Sigmoid colon (tissue), 7 donors: ENCODE data around the gene TGIF1. TPM values are rescaled to one million over a fixed set of nuclear protein-coding genes. Genes with fewer than 3 reads are reported as not detected.

Source experiments
- DNase-seq: peaks from one replicate; pipeline ENCODE4 v3.0.0-alpha.2; 2019
- H3K27ac ChIP-seq, 4 donors: fragments of 200-600 bp; sonication (generic); one replicate each; pipeline ENCODE4 v1.5.1; 2016 to 2019; ENCODE audit warnings: mild to moderate bottlenecking in 1 of 4
- H3K27me3 ChIP-seq, 3 donors: fragments of 200-600 bp; sonication (generic); one replicate each; pipeline ENCODE4 v1.5.1; 2019; ENCODE audit warnings: mild to moderate bottlenecking in 1 of 3
- H3K36me3 ChIP-seq, 4 donors: fragments of 200-600 bp; sonication (generic); one replicate each; pipeline ENCODE4 v1.5.1; 2016 to 2019
- H3K4me1 ChIP-seq, 4 donors: fragments of 200-600 bp; sonication (generic); one replicate each; pipeline ENCODE4 v1.5.1; 2017 to 2019
- H3K4me3 ChIP-seq, 4 donors: fragments of 200-600 bp; sonication (generic); one replicate each; pipeline ENCODE4 v1.5.1; 2017 to 2019; ENCODE audit warnings: mild to moderate bottlenecking in 2 of 4, moderate library complexity in 1 of 4
- H3K9me3 ChIP-seq, 4 donors: fragments of 200-600 bp in 3 of 4; sonication (generic) in 3 of 4; one replicate each; pipeline versions ENCODE4 v1.5.1 to v1.6.1; 2013 to 2019
- EP300 ChIP-seq, 4 donors: sonication (generic); formaldehyde crosslinking; IDR thresholded peaks; one replicate each; pipeline ENCODE4 v1.6.1; 2017; ENCODE audit warnings: antibody characterized with exemption in 4 of 4
- POLR2A ChIP-seq, 2 donors: fragments of 450-650 bp; IDR thresholded peaks; one replicate each; pipeline ENCODE4 v1.6.1; 2016; ENCODE audit warnings: antibody characterized with exemption in 2 of 2, mild to moderate bottlenecking in 2 of 2, moderate library complexity in 2 of 2
- POLR2AphosphoS5 ChIP-seq, 4 donors: sonication (generic); formaldehyde crosslinking; IDR thresholded peaks; one replicate each; pipeline ENCODE4 v1.6.1; 2017; ENCODE audit warnings: antibody characterized with exemption in 4 of 4
- WGBS, 2 donors: extraction: QIAGEN DNeasy Blood & Tissue Kit; methylation state at CpG; one replicate each; pipeline ENCODE4 v1.1.7; 2013; 5-methylcytosine and 5-hydroxymethylcytosine counted together
- intact Hi-C: fragments of 100-400 bp; cut with DNase I; formaldehyde crosslinking; loops from one replicate; pipeline ENCODE4 v1.15.1; 2023
- polyA plus RNA-seq, 3 donors: library from polyadenylated mRNA; stranded (reverse); fragments of 200-250 nt; gene quantifications; one replicate each; pipeline ENCODE4 v1.2.3, GENCODE V29; 2013
- total RNA-seq, 4 donors: library from RNA; depleted of rRNA; stranded (reverse); fragments of >200 nt; gene quantifications; one replicate each; pipeline ENCODE4 v1.1.0, GENCODE V29; 2016
- TF ChIP-seq, protein P1 (sequence below), 4 experiments: fragments of 450-650 bp in 3 of 4; fragments of 200-600 bp in 1 of 4; IDR thresholded peaks; one replicate each; pipeline ENCODE4 v1.5.1; 2016 to 2019; ENCODE audit warnings: antibody characterized with exemption in 4 of 4, mild to moderate bottlenecking in 3 of 4, moderate library complexity in 2 of 4
- donor health status: healthy with polysubstance abuse.
- donor health status: Bipolar disorder and iron deficiency.
- donor health status: healthy.

TGIF1 gene
- total and polyA plus RNA-seq, 7 donors, result 32.1 to 80.6 (median 49.9) TPM

DNA sequence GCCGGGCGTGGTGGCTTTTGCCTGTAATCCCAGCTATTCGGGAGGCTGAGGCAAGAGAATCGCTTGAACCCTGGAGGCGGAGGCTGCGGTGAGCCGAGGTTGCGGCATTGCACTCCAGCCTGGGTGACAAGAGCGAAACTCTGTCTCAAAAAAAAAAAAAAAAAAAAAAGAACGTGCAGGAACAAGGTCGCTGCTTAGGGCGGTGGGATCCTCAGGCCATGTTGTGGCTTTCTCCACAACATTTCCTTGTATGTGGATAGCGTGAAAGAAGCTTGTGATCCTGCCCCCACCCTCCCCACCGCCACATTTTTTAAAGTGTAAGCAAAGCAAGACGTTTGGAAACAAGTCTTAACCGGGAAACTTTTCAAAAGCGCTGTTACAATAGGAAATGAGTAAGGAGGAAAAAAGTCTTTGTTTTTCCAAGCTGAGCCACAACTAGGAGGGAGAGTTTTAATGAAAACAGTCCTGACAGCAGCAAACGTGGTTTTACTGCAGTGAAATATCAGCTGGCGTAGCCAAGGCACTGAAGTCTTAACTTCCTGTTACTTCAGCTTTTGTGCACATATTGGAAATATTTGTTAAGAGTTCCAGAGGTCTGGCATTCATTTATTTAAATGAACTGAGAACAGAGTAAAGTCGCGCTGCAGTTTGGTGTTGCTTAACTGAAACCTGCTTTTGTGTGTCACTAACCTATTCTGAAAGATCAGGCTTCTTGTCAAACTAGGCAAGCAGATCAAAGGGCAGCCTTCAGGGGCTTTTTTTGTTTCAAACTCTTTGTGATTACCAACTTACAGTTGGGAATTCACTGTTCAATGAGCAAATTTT lies 3.8 kb downstream of the TGIF1 start:
- H3K36me3 ChIP-seq, result peaks cover 0 to 28% (median 21%) of the 10 kb centered on the region in 4 donors
- WGBS, 2 donors, result 7 to 19% methylated on average over 21 of the region's 21 CpGs
- H3K4me3 ChIP-seq, result peak overlapping the region; percentile 67 to 82 (median 78)
- intact Hi-C loops, result loop anchor here (2.0 to 10.0 kb wide), 6 partner anchors 141 to 796 kb away; partner anchors contain the start of genes MYL12B and SMCHD1
- DNase-seq, result peak; percentile 90
- peaks cover 0 to 49% (median 31%) of the 10 kb centered on the region in 4 donors for H3K4me1 ChIP-seq
- H3K27me3 ChIP-seq, result no peaks in the 10 kb centered on the region
- H3K27ac ChIP-seq, result peak overlapping the region; percentile 97 to 100 (median 99)
- peak in 1 of 4 donors; percentile 14 for TF ChIP-seq EP300 (IDR thresholded peaks at IDR 0.05)
- TF ChIP-seq POLR2AphosphoS5 (IDR thresholded peaks at IDR 0.05), result peak; percentile 44 to 73 (median 54)
- no peak for TF ChIP-seq POLR2A (IDR thresholded peaks at IDR 0.05)
- no peaks in the 10 kb centered on the region for H3K9me3 ChIP-seq

DNA sequence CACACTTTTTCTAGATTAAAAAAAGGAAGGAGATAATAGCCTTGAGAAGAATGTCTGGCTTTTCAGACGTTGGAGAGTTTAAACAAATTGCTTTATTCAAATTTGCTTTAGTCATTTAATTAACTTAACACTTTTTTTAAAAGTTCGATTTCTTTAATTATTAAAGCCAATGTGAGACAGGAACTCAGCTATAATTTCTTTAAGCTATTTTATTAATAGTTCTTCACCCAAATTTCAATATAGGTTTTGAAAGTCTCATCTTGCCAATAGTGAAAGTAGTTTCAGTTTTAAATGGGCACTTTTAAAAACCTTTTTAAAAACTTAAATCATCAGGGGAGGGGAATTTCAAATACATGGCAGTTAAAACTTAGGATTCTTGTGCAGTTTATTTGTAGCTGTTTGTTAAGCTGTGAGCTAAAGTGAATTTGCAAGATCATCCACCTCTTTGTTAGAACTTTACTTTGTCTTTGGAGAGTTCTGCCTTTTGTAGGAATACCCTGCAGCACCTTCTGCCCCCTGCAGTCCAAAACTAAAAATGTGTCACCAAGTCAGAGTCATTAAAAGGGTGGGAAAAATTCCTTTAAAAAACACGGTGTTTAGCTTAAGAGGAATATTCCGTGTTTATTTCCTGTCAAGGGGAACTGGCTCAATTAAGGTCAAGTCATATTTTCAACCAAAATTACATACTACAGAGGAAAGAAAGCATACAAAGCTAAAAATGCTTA lies 4.6 kb downstream of the TGIF1 start:
- Histone ChIP-seq H3K4me3 (peak overlapping the region in 3 of 4 donors; percentile 67 to 81 (median 74)), H3K36me3 (peaks cover 0 to 35% (median 24%) of the 10 kb centered on the region in 4 donors), H3K4me1 (peaks cover 0 to 55% (median 33%) of the 10 kb centered on the region in 4 donors), H3K9me3 (no peaks in the 10 kb centered on the region), H3K27ac (peak overlapping the region; percentile 97 to 100 (median 99)), H3K27me3 (no peaks in the 10 kb centered on the region)
- intact Hi-C loops, result loop anchor here (2.0 to 10.0 kb wide), 6 partner anchors 174 to 797 kb away; partner anchors contain the start of genes MYL12B and SMCHD1
- TF ChIP-seq, protein P1, sequence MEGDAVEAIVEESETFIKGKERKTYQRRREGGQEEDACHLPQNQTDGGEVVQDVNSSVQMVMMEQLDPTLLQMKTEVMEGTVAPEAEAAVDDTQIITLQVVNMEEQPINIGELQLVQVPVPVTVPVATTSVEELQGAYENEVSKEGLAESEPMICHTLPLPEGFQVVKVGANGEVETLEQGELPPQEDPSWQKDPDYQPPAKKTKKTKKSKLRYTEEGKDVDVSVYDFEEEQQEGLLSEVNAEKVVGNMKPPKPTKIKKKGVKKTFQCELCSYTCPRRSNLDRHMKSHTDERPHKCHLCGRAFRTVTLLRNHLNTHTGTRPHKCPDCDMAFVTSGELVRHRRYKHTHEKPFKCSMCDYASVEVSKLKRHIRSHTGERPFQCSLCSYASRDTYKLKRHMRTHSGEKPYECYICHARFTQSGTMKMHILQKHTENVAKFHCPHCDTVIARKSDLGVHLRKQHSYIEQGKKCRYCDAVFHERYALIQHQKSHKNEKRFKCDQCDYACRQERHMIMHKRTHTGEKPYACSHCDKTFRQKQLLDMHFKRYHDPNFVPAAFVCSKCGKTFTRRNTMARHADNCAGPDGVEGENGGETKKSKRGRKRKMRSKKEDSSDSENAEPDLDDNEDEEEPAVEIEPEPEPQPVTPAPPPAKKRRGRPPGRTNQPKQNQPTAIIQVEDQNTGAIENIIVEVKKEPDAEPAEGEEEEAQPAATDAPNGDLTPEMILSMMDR (IDR thresholded peaks at IDR 0.05), result peak in 3 of 4 experiments; percentile 69 to 73 (median 71)
- TF ChIP-seq EP300 (IDR thresholded peaks at IDR 0.05), result no peak
- TF ChIP-seq POLR2AphosphoS5 (IDR thresholded peaks at IDR 0.05), result peak in 1 of 4 donors; percentile 48
- no peak for TF ChIP-seq POLR2A (IDR thresholded peaks at IDR 0.05)
- no peak for DNase-seq
- 1% methylated on average over 4 of the region's 4 CpGs for WGBS, 2 donors

- Histone ChIP-seq H3K4me1 (peaks cover 0 to 58% (median 34%) of the 10 kb centered on the region in 4 donors), H3K27ac (peak overlapping the region; percentile 97 to 100 (median 99)), H3K4me3 (peak overlapping the region in 2 of 4 donors; percentile 67 to 74), H3K36me3 (peaks cover 0 to 38% (median 25%) of the 10 kb centered on the region in 4 donors), H3K9me3 (no peaks in the 10 kb centered on the region), H3K27me3 (no peaks in the 10 kb centered on the region)
- no peak for DNase-seq
- intact Hi-C loops, result loop anchor here (2.0 to 10.0 kb wide), 3 partner anchors 174 to 480 kb away; no protein-coding TSS in a partner anchor
- WGBS, 2 donors, result 9 to 45% methylated on average over 3 of the region's 3 CpGs
- TF ChIP-seq, protein P1 (IDR thresholded peaks at IDR 0.05), result no peak
- no peak for TF ChIP-seq EP300 (IDR thresholded peaks at IDR 0.05)
- no peak for TF ChIP-seq POLR2AphosphoS5 (IDR thresholded peaks at IDR 0.05)
- no peak for TF ChIP-seq POLR2A (IDR thresholded peaks at IDR 0.05)
These were observed 5.2 kb downstream of the TGIF1 start for GRCh38 chr18:3455090-3455635.

DNA sequence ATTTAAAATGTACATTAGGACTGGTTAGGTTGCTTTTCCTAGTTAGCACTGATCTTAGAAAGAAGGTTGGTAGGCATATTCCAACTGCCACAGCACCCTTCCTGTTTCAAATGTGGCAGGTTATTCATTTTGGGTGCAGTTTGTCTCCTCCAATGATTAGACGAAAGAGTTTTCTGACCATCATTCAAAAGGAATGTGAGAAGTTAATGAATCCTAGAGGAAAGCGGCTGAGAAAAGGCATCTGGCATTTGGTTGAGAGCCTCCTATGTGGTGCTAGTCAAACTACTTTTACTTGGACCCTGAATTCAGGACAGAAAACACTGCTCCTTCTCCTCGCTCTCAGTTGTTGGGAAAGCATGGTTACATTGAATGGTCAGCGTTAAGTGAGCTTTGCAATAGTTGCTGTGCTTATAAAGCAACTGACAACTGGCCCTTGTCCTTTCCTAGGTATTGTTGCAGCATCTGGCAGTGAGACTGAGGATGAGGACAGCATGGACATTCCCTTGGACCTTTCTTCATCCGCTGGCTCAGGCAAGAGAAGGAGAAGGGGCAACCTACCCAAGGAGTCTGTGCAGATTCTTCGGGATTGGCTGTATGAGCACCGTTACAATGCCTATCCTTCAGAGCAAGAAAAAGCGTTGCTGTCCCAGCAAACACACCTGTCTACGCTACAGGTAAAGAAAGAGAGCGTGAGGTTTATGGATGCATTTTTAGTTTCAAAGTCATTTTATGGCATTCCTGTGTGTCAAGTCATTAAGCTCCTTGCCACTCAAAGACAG lies 6.1 kb downstream of the TGIF1 start:
- 19 to 70% methylated on average over 10 of the region's 10 CpGs for WGBS, 2 donors
- intact Hi-C loops, result loop anchor here (2.0 to 10.0 kb wide), 3 partner anchors 175 to 481 kb away; no protein-coding TSS in a partner anchor
- Histone ChIP-seq H3K9me3 (no peaks in the 10 kb centered on the region), H3K27ac (peak overlapping the region; percentile 97 to 100 (median 99)), H3K36me3 (peaks cover 0 to 38% (median 25%) of the 10 kb centered on the region in 4 donors), H3K27me3 (no peaks in the 10 kb centered on the region), H3K4me3 (no peak overlapping the region), H3K4me1 (peaks cover 0 to 58% (median 34%) of the 10 kb centered on the region in 4 donors)
- TF ChIP-seq EP300 (IDR thresholded peaks at IDR 0.05), result no peak
- peak in 1 of 2 donors; percentile 32 for TF ChIP-seq POLR2A (IDR thresholded peaks at IDR 0.05)
- no peak for DNase-seq

GRCh38 chr18:3456686-3457069 lies 6.7 kb downstream of the TGIF1 start:
- Histone ChIP-seq H3K27me3 (no peaks in the 10 kb centered on the region), H3K27ac (peak overlapping the region in 2 of 4 donors; percentile 98 to 100), H3K36me3 (peaks cover 0 to 38% (median 25%) of the 10 kb centered on the region in 4 donors), H3K4me1 (peaks cover 0 to 58% (median 34%) of the 10 kb centered on the region in 4 donors), H3K4me3 (no peak overlapping the region), H3K9me3 (no peaks in the 10 kb centered on the region)
- intact Hi-C loops, result loop anchor here (5.0 to 10.0 kb wide), 2 partner anchors 211 to 482 kb away; no protein-coding TSS in a partner anchor
- TF ChIP-seq POLR2A (IDR thresholded peaks at IDR 0.05), result no peak
- TF ChIP-seq EP300 (IDR thresholded peaks at IDR 0.05), result no peak
- TF ChIP-seq POLR2AphosphoS5 (IDR thresholded peaks at IDR 0.05), result no peak
- TF ChIP-seq, protein P1 (IDR thresholded peaks at IDR 0.05), result no peak
- no peak for DNase-seq
- WGBS, 2 donors, result 13 to 45% methylated on average over 1 of the region's 1 CpG
